K562 (cell line): ENCODE data around the gene RC3H2. TPM values are rescaled to one million over a fixed set of nuclear protein-coding genes. Genes with fewer than 3 reads are reported as not detected.

Source experiments
- ARNT ChIP-seq, 2 experiments: fragments of 450-650 bp; IDR thresholded peaks; 2 replicates each; pipeline ENCODE4 v1.6.1; 2016; ENCODE audit warnings: mild to moderate bottlenecking in 1 of 2
- CCAR2 ChIP-seq: fragments of 200-400 bp; formaldehyde crosslinking; IDR thresholded peaks from 2 replicates; pipeline ENCODE4 v1.6.1; 2017; ENCODE audit warnings: mild to moderate bottlenecking, low read depth, low read length
- HMGN3 ChIP-seq: IDR thresholded peaks from 2 replicates; pipeline ENCODE4 v1.6.1; 2011; ENCODE audit warnings: borderline replicate concordance, low read depth, mild to moderate bottlenecking, mixed read lengths, low read length; ENCODE audit not compliant: insufficient read length; ENCODE audit errors: extremely low read depth
- MTA2 ChIP-seq: fragments of 450-650 bp; IDR thresholded peaks from 2 replicates; pipeline ENCODE4 v1.6.1; 2016; ENCODE audit warnings: low read depth
- NBN ChIP-seq: fragments of 450-650 bp; IDR thresholded peaks from 2 replicates; pipeline ENCODE4 v1.6.1; 2016; ENCODE audit warnings: low read depth, mild to moderate bottlenecking
- NCOA4 ChIP-seq: fragments of 450-650 bp; IDR thresholded peaks from 2 replicates; pipeline ENCODE4 v1.6.1; 2018; ENCODE audit warnings: mild to moderate bottlenecking; ENCODE audit not compliant: partially characterized antibody
- NFATC3 ChIP-seq: fragments of 450-650 bp; IDR thresholded peaks from 2 replicates; pipeline ENCODE4 v1.6.1; 2017; ENCODE audit warnings: mild to moderate bottlenecking
- PHB ChIP-seq: fragments of 250-450 bp; sonication (Bioruptor Pico); IDR thresholded peaks from 2 replicates; pipeline ENCODE4 v1.5.0; 2021
- PHF21A ChIP-seq: fragments of 450-650 bp; IDR thresholded peaks from 2 replicates; pipeline ENCODE4 v1.6.1; 2017; ENCODE audit warnings: low read depth, borderline replicate concordance
- PHTF2 ChIP-seq: fragments of 250-450 bp; sonication (Bioruptor Pico); IDR thresholded peaks from 2 replicates; pipeline ENCODE4 v1.5.0; 2021; ENCODE audit warnings: mild to moderate bottlenecking
- PYGO2 ChIP-seq: fragments of 450-650 bp; IDR thresholded peaks from 2 replicates; pipeline ENCODE4 v1.6.1; 2016; ENCODE audit warnings: mild to moderate bottlenecking, missing genetic modification characterization, moderate library complexity, missing compliant biosample characterization
- RBM14 ChIP-seq: fragments of 200-400 bp; formaldehyde crosslinking; IDR thresholded peaks from 2 replicates; pipeline ENCODE4 v1.6.1; 2018; ENCODE audit warnings: low read depth, mild to moderate bottlenecking, low read length, moderate library complexity, borderline replicate concordance; ENCODE audit not compliant: insufficient read depth
- RBM25 ChIP-seq: fragments of 200-400 bp; formaldehyde crosslinking; IDR thresholded peaks from 2 replicates; pipeline ENCODE4 v1.6.1; 2018; ENCODE audit warnings: low read length, low read depth, moderate library complexity; ENCODE audit not compliant: severe bottlenecking
- RCOR1 ChIP-seq, 2 experiments: IDR thresholded peaks; 2 replicates each; pipeline ENCODE4 v1.6.1; 2012; ENCODE audit warnings: low read depth in 2 of 2, low read length in 2 of 2, borderline replicate concordance in 1 of 2, improper control_type of control experiment in 1 of 2
- TRIM28 ChIP-seq: fragments of 450-650 bp; IDR thresholded peaks from 2 replicates; pipeline ENCODE4 v1.6.1; 2017
- XRCC5 ChIP-seq: fragments of 200-400 bp; formaldehyde crosslinking; IDR thresholded peaks from 2 replicates; pipeline ENCODE4 v1.6.1; 2017; ENCODE audit warnings: low read depth, mild to moderate bottlenecking, low read length
- ZBTB7A ChIP-seq: IDR thresholded peaks from 2 replicates; pipeline ENCODE4 v1.6.1; 2011; ENCODE audit warnings: low read depth, mild to moderate bottlenecking, low read length, moderate library complexity, borderline replicate concordance; ENCODE audit not compliant: control insufficient read depth
- ZFPM2 ChIP-seq: fragments of 250-450 bp; sonication (Bioruptor Pico); IDR thresholded peaks from 2 replicates; pipeline ENCODE4 v1.5.1; 2022; ENCODE audit warnings: mild to moderate bottlenecking
- ZNF175 ChIP-seq: fragments of 200-800 bp; sonication (Bioruptor generic); IDR thresholded peaks from 2 replicates; pipeline ENCODE4 v1.6.1; 2016; ENCODE audit warnings: low read depth, mild to moderate bottlenecking, missing genetic modification characterization, missing compliant biosample characterization
- polyA plus RNA-seq, 8 experiments: library from polyadenylated mRNA; depleted of rRNA in 4 of 8; stranded (reverse) in 5 of 8; unstranded in 3 of 8; fragments of >200 nt; fragmentation: Nextera tagmentation in 2 of 8; fragmentation: Illumina TruSeq in 1 of 8; extraction: Ambion mirVana in 2 of 8; extraction: Trizol in 1 of 8; gene quantifications; 2 replicates each; pipeline versions ENCODE4 v1.2.1 to v1.2.3, GENCODE V29; 2011 to 2014; ENCODE audit warnings: inconsistent platforms in 1 of 8, missing spikeins in 1 of 8
- total RNA-seq, 7 experiments: library from RNA; depleted of rRNA in 6 of 7; stranded (reverse); fragments of >200 nt in 6 of 7; fragmentation: Illumina TruSeq in 2 of 7; extraction: Trizol in 2 of 7; gene quantifications; 2 replicates each; pipeline versions ENCODE4 v1.2.1 to v1.2.3, GENCODE V29; 2011 to 2021; ENCODE audit warnings: low replicate concordance in 1 of 7
- TF ChIP-seq, protein P1 (sequence below): fragments of 250-450 bp; sonication (Bioruptor Pico); IDR thresholded peaks from 2 replicates; pipeline ENCODE4 v1.5.0; 2020; ENCODE audit warnings: mild to moderate bottlenecking, borderline replicate concordance
- TF ChIP-seq, protein P2 (sequence below): fragments of 450-650 bp; formaldehyde crosslinking; IDR thresholded peaks from 2 replicates; pipeline ENCODE4 v1.4.0; 2022; ENCODE audit warnings: missing genetic modification characterization
- TF ChIP-seq, protein P3 (sequence below): sonication (generic); formaldehyde crosslinking; IDR thresholded peaks from 2 replicates; pipeline ENCODE4 v1.8.1; 2023; ENCODE audit warnings: mild to moderate bottlenecking, missing genetic modification reagents

Gene RC3H2
- total and polyA plus RNA-seq, 9 of the 15 experiments (the other 6 are each of a cell fraction or from before 2014, with no cell fraction given): 5.6 to 35.4 (median 18.6) TPM

DNA sequence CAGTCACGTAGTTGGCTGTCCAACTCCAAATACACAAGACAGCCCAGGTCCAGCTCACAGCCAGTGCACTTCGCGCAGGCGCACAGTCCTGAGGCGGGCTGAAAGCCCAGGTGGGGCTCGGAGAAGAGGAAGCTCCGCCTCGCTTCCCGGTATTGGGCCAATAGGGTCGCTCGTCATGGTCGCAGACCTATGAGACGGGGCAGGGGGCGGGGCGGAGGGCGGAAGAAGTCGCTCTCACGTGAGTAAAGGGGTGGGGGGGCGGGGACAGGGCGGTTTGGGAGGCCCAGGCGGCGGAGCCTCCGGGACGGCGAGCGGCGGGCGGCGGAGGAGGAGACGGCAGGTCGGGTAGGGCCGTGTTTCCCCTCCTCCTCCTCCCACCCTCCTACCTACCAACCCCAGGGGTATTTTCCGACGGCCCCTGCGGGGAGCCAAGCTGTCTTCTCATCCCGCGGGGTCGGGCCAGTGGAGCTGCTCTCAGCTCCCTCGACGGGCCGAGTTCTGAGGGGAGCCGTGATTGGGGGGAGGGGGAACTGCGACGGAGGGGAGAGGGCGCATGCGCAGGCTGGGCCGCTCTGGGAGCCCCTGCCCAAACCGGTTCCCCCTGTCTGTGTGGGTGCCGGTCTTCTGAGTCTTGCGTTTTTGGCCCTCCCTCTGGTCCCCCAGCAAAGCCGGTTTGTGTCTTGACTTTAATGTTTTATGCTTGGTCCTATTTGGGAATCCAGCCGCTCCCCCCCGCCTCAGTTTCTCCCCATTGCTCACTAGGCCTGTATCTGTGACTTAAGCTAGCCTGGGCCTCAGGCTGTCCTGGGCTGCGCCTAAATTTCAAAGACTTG is 35.8 kb upstream of the RC3H2 start, which contains the start of gene RABGAP1 (continued):
- TF ChIP-seq, protein P1, sequence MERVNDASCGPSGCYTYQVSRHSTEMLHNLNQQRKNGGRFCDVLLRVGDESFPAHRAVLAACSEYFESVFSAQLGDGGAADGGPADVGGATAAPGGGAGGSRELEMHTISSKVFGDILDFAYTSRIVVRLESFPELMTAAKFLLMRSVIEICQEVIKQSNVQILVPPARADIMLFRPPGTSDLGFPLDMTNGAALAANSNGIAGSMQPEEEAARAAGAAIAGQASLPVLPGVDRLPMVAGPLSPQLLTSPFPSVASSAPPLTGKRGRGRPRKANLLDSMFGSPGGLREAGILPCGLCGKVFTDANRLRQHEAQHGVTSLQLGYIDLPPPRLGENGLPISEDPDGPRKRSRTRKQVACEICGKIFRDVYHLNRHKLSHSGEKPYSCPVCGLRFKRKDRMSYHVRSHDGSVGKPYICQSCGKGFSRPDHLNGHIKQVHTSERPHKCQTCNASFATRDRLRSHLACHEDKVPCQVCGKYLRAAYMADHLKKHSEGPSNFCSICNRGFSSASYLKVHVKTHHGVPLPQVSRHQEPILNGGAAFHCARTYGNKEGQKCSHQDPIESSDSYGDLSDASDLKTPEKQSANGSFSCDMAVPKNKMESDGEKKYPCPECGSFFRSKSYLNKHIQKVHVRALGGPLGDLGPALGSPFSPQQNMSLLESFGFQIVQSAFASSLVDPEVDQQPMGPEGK (CRISPR knock-in tag): no peak
- peak; percentile 96 for TF ChIP-seq PHF21A
- TF ChIP-seq NFATC3: no peak
- no peak for TF ChIP-seq MTA2
- TF ChIP-seq ARNT (IDR thresholded peaks at IDR 0.05): no peak
- TF ChIP-seq ZBTB7A: peak; percentile 12; the same call in 1 of the 2 replicates
- TF ChIP-seq PYGO2: no peak
- peak in 1 of 2 experiments; percentile 69; a peak in 2 of 4 replicates for TF ChIP-seq RCOR1 (IDR thresholded peaks at IDR 0.05; ENCODE audit: borderline replicate concordance in 1 of 2, low read depth in 2 of 2, low read length in 2 of 2)
- TF ChIP-seq TRIM28: no peak
- no peak for TF ChIP-seq PHB
- no peak for TF ChIP-seq NCOA4
- no peak for TF ChIP-seq RBM25
- peak; percentile 66 for TF ChIP-seq HMGN3
- TF ChIP-seq CCAR2: no peak
- TF ChIP-seq, protein P2, sequence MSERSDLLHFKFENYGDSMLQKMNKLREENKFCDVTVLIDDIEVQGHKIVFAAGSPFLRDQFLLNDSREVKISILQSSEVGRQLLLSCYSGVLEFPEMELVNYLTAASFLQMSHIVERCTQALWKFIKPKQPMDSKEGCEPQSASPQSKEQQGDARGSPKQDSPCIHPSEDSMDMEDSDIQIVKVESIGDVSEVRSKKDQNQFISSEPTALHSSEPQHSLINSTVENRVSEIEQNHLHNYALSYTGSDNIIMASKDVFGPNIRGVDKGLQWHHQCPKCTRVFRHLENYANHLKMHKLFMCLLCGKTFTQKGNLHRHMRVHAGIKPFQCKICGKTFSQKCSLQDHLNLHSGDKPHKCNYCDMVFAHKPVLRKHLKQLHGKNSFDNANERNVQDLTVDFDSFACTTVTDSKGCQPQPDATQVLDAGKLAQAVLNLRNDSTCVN (CRISPR knock-in tag): no peak
- no peak; the same call in 1 of the 2 replicates for TF ChIP-seq NBN
- TF ChIP-seq PHTF2 (CRISPR knock-in tag): no peak
- no peak for TF ChIP-seq ZNF175 (CRISPR knock-in tag)
- no peak; the same call in 1 of the 2 replicates for TF ChIP-seq XRCC5
- TF ChIP-seq, protein P3, sequence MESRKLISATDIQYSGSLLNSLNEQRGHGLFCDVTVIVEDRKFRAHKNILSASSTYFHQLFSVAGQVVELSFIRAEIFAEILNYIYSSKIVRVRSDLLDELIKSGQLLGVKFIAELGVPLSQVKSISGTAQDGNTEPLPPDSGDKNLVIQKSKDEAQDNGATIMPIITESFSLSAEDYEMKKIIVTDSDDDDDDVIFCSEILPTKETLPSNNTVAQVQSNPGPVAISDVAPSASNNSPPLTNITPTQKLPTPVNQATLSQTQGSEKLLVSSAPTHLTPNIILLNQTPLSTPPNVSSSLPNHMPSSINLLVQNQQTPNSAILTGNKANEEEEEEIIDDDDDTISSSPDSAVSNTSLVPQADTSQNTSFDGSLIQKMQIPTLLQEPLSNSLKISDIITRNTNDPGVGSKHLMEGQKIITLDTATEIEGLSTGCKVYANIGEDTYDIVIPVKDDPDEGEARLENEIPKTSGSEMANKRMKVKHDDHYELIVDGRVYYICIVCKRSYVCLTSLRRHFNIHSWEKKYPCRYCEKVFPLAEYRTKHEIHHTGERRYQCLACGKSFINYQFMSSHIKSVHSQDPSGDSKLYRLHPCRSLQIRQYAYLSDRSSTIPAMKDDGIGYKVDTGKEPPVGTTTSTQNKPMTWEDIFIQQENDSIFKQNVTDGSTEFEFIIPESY (CRISPR knock-in tag): peak; percentile 61
- no peak for TF ChIP-seq RBM14
- no peak for TF ChIP-seq ZFPM2 (CRISPR knock-in tag)
